ENCODE data around the gene OSTN.
"Not testable (repeated sequence)": the region's sequence is repeated elsewhere in the genome, so short reads cannot be mapped to it uniquely, and the experiment has no call there.

Gene OSTN

GRCh38 chr3:191263365-191263764 lies 64.3 kb downstream of the OSTN start:
- Histone ChIP-seq H3K27me3 (replicated peaks) (no peaks in the 10 kb centered on the region), H3K27ac (no peak overlapping the region), H3K4me3 (ENCODE audit: low read depth, low read length) (no peak overlapping the region), H3K36me3 (replicated peaks) (no peaks in the 10 kb centered on the region)
- in situ Hi-C loops (cut with HindIII; ENCODE audit: low pct_ligation_motif_present, low sequenced_read_pairs): no loop called here
- no peak for DNase-seq
- TF ChIP-seq CTCF (IDR thresholded peaks at IDR 0.05; ENCODE audit: low read depth, low read length, missing control alignments): no peak

GRCh38 chr3:191263850-191264249 lies 64.8 kb downstream of the OSTN start:
- in situ Hi-C loops (cut with HindIII; ENCODE audit: low pct_ligation_motif_present, low sequenced_read_pairs): no loop called here
- no peak for TF ChIP-seq CTCF (IDR thresholded peaks at IDR 0.05; ENCODE audit: low read depth, low read length, missing control alignments)
- DNase-seq: no peak

GRCh38 chr3:191268737-191269136 lies 69.7 kb downstream of the OSTN start:
- DNase-seq: no peak
- no peak for TF ChIP-seq CTCF (IDR thresholded peaks at IDR 0.05; ENCODE audit: low read depth, low read length, missing control alignments)
- H3K36me3 ChIP-seq (replicated peaks): no peaks in the 10 kb centered on the region
- H3K4me3 ChIP-seq (ENCODE audit: low read depth, low read length): no peak overlapping the region
- in situ Hi-C loops (cut with HindIII; ENCODE audit: low pct_ligation_motif_present, low sequenced_read_pairs): no loop called here
- no peak overlapping the region for H3K27ac ChIP-seq
- no peaks in the 10 kb centered on the region for H3K27me3 ChIP-seq (replicated peaks)

More at GRCh38 chr3:191263850-191264249, 64.8 kb downstream of the OSTN start:
- no peak overlapping the region for H3K4me3 ChIP-seq (ENCODE audit: low read depth, low read length)
- no peaks in the 10 kb centered on the region for H3K27me3 ChIP-seq (replicated peaks)
- H3K36me3 ChIP-seq (replicated peaks): no peaks in the 10 kb centered on the region
- no peak overlapping the region for H3K27ac ChIP-seq

GRCh38 chr3:191269289-191270085 lies 70.4 kb downstream of the OSTN start:
- no peaks in the 10 kb centered on the region for H3K27me3 ChIP-seq (replicated peaks)
- no peak overlapping the region for H3K27ac ChIP-seq
- H3K36me3 ChIP-seq (replicated peaks): no peaks in the 10 kb centered on the region
- in situ Hi-C loops (cut with HindIII; ENCODE audit: low pct_ligation_motif_present, low sequenced_read_pairs): no loop called here
- H3K4me3 ChIP-seq (ENCODE audit: low read depth, low read length): no peak overlapping the region
- no peak for DNase-seq
- TF ChIP-seq CTCF (IDR thresholded peaks at IDR 0.05; ENCODE audit: low read depth, low read length, missing control alignments): no peak

- H3K27ac ChIP-seq; H3K4me3 ChIP-seq (ENCODE audit: low read depth, low read length): not testable (repeated sequence)
Observed at GRCh38 chr3:191275244-191275643, 76.2 kb downstream of the OSTN start.

GRCh38 chr3:191275751-191276150 lies 76.7 kb downstream of the OSTN start:
- H3K36me3 ChIP-seq (replicated peaks): no peaks in the 10 kb centered on the region
- no peak for DNase-seq
- H3K27me3 ChIP-seq (replicated peaks): no peaks in the 10 kb centered on the region
- H3K4me3 ChIP-seq (ENCODE audit: low read depth, low read length): no peak overlapping the region
- in situ Hi-C loops (cut with HindIII; ENCODE audit: low pct_ligation_motif_present, low sequenced_read_pairs): loop anchor here (25.0 kb wide), 1 partner anchor 262 kb away; no protein-coding TSS in a partner anchor
- H3K27ac ChIP-seq: no peak overlapping the region
- no peak for TF ChIP-seq CTCF (IDR thresholded peaks at IDR 0.05; ENCODE audit: low read depth, low read length, missing control alignments)

More at GRCh38 chr3:191275244-191275643, 76.2 kb downstream of the OSTN start:
- in situ Hi-C loops (cut with HindIII; ENCODE audit: low pct_ligation_motif_present, low sequenced_read_pairs): loop anchor here (25.0 kb wide), 1 partner anchor 262 kb away; no protein-coding TSS in a partner anchor
- not testable (repeated sequence) for H3K27me3 ChIP-seq (replicated peaks); DNase-seq; H3K36me3 ChIP-seq (replicated peaks)

Data from brain microvascular endothelial cell (primary cell).